Right lobe of liver (tissue), 6 donors: ENCODE data around the gene RPP14. TPM values are rescaled to one million over a fixed set of nuclear protein-coding genes. Genes with fewer than 3 reads are reported as not detected.

Experiments
- ATAC-seq, 4 donors: fragments of 200-7000 bp; cut with Tn5 transposase; one replicate each; pipeline ENCODE4 v1.9.1; 2020; ENCODE audit warnings: mild to moderate bottlenecking in 4 of 4, moderate library complexity in 4 of 4
- DNase-seq, 3 donors: peaks; one replicate each; pipeline ENCODE4 v3.0.0-alpha.2; 2020
- H3K27ac ChIP-seq, 3 donors: fragments of 200-600 bp; one replicate each; pipeline ENCODE4 v1.8.0; 2022
- H3K27me3 ChIP-seq, 2 donors: fragments of 200-600 bp; one replicate each; pipeline ENCODE4 v1.8.0; 2022
- H3K36me3 ChIP-seq, 4 donors: fragments of 200-600 bp; sonication (generic) in 1 of 4; one replicate each; pipeline versions ENCODE4 v1.5.1 to v1.8.0; 2017 to 2022; ENCODE audit warnings: control low read depth in 1 of 4
- H3K4me1 ChIP-seq, 4 donors: fragments of 200-600 bp; sonication (generic) in 1 of 4; one replicate each; pipeline versions ENCODE4 v1.5.1 to v1.8.0; 2017 to 2022; ENCODE audit warnings: control low read depth in 1 of 4
- H3K4me3 ChIP-seq, 3 donors: fragments of 200-600 bp; one replicate each; pipeline ENCODE4 v1.8.0; 2022
- H3K9me3 ChIP-seq, 4 donors: fragments of 200-600 bp; sonication (generic) in 1 of 4; one replicate each; pipeline versions ENCODE4 v1.5.1 to v1.8.0; 2017 to 2022; ENCODE audit warnings: control low read depth in 1 of 4
- POLR2A ChIP-seq: fragments of 450-650 bp; IDR thresholded peaks from one replicate; pipeline ENCODE4 v1.6.1; 2017; ENCODE audit warnings: antibody characterized with exemption, mild to moderate bottlenecking
- WGBS: methylation state at CpG from one replicate; pipeline ENCODE4 v1.1.6; 2018; ENCODE audit warnings: low coverage, low lambda C conversion rate; ENCODE audit not compliant: insufficient coverage; ENCODE audit errors: missing lambda C conversion rate; 5-methylcytosine and 5-hydroxymethylcytosine counted together
- intact Hi-C, 2 donors: fragments of 100-400 bp; cut with DNase I; formaldehyde crosslinking; loops; one replicate each; pipeline versions ENCODE4 v1.11.2 to v1.14.1; 2022
- total RNA-seq, 6 experiments: library from RNA; depleted of rRNA in 2 of 6; stranded (reverse); fragments of >200 nt in 2 of 6; fragmentation: NEBNext Ultra II Directional in 3 of 6; extraction: Animal tissue kit (Norgen Biotek cat#: 25700) in 3 of 6; gene quantifications; one replicate each; pipeline versions ENCODE4 v1.1.0 to v1.2.4, GENCODE V29; 2016 to 2023
- TF ChIP-seq, protein P1 (sequence below), 4 donors: fragments of 200-600 bp in 3 of 4; fragments of 450-650 bp in 1 of 4; IDR thresholded peaks; one replicate each; pipeline versions ENCODE4 v1.5.1 to v1.8.0; 2016 to 2022; ENCODE audit warnings: antibody characterized with exemption in 4 of 4, mild to moderate bottlenecking in 2 of 4
- donor health status: DM: no; HTN: yes; CAD: no.
- donor health status: DM: no; HTN: no; CAD: no.
- donor health status: DM: no; HTN: no; CAD: no.
- donor health status: DM: no; HTN: yes; CAD: no.
- donor health status: DM: no; HTN: yes; CAD: no.

Gene RPP14
- total RNA-seq, 6 experiments from 2014 or later = 7.9 to 12.6 (median 10.6) TPM

DNA sequence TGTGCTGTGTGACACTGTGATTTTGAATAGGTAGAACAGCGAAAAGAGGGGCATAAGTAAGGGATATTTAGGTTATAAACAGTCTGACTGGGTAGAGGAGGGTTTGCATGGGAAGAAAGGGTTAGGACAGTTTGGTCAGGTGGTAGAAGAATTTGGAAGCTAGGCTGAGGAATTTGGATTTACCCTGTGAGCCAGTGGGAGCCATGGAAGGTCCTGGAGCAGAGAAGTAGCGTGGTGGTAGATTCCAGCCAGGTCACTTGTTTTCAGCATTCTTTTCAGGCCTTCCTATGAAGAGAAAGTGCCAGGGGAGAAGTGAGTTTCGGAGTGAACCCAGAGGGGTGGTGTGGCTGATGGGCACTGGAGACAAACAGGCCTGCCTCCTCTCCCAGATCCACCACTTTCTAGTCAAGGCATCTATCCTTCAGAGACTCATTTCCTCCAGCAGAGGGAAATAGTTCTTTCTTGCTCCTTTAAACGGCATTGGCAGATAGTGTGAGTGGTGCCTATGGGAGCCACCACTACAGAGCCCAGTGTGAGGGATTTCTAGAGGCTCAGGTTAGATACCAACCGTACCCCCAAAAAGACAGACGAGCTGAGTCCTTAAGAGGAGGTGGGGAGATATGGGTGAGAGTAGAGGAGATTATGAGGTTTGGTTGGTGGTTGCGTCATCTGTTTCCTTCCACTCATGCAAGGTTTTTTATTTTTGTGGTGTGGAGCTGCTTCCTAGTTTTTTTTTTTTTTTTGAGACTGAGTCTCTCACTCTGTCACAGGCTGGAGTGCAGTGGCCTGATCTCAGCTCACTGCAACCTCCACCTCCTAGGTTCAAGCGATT is 47.9 kb downstream of the RPP14 start:
- no peaks in the 10 kb centered on the region for H3K27me3 ChIP-seq
- ATAC-seq (peak in 3 of 4 donors; percentile 28 to 47 (median 42)), DNase-seq (no peak)
- H3K27ac ChIP-seq = peak overlapping the region in 1 of 3 donors; percentile 22
- 79% methylated on average over 7 of the region's 8 CpGs for WGBS
- intact Hi-C loops = no loop called here
- no peaks in the 10 kb centered on the region for H3K36me3 ChIP-seq
- no peak overlapping the region for H3K4me3 ChIP-seq
- no peaks in the 10 kb centered on the region for H3K4me1 ChIP-seq
- no peaks in the 10 kb centered on the region for H3K9me3 ChIP-seq
- TF ChIP-seq, protein P1, sequence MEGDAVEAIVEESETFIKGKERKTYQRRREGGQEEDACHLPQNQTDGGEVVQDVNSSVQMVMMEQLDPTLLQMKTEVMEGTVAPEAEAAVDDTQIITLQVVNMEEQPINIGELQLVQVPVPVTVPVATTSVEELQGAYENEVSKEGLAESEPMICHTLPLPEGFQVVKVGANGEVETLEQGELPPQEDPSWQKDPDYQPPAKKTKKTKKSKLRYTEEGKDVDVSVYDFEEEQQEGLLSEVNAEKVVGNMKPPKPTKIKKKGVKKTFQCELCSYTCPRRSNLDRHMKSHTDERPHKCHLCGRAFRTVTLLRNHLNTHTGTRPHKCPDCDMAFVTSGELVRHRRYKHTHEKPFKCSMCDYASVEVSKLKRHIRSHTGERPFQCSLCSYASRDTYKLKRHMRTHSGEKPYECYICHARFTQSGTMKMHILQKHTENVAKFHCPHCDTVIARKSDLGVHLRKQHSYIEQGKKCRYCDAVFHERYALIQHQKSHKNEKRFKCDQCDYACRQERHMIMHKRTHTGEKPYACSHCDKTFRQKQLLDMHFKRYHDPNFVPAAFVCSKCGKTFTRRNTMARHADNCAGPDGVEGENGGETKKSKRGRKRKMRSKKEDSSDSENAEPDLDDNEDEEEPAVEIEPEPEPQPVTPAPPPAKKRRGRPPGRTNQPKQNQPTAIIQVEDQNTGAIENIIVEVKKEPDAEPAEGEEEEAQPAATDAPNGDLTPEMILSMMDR (IDR thresholded peaks at IDR 0.05) = no peak
- TF ChIP-seq POLR2A = no peak

DNA sequence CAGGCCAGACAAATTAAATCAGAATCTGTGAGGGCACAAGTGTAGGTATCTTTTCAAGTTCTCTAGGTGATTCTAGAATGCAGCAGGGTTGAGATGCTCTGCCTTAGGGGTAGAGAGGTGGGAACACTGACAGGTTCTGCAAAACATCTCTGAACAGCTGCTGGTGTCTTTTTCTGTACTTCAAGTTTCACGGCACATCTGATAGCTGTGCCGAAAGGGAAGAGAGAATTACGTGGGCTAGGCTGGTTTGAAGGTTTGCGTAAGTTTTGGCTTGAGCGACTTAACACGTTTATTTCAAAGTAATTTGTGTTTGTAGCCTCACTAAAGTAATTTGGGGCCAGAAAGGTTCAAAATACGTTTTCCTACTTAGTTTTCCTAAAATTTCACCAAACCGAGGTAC is 49.1 kb downstream of the RPP14 start:
- H3K4me3 ChIP-seq = no peak overlapping the region
- 68% methylated on average over 7 of the region's 8 CpGs for WGBS
- TF ChIP-seq, protein P1 (IDR thresholded peaks at IDR 0.05) = no peak
- no peak for TF ChIP-seq POLR2A
- H3K27me3 ChIP-seq = no peaks in the 10 kb centered on the region
- peak in 1 of 4 donors; percentile 14 for ATAC-seq
- DNase-seq = no peak
- H3K4me1 ChIP-seq = no peaks in the 10 kb centered on the region
- no peaks in the 10 kb centered on the region for H3K9me3 ChIP-seq
- intact Hi-C loops = no loop called here
- no peak overlapping the region for H3K27ac ChIP-seq
- H3K36me3 ChIP-seq = no peaks in the 10 kb centered on the region

DNA sequence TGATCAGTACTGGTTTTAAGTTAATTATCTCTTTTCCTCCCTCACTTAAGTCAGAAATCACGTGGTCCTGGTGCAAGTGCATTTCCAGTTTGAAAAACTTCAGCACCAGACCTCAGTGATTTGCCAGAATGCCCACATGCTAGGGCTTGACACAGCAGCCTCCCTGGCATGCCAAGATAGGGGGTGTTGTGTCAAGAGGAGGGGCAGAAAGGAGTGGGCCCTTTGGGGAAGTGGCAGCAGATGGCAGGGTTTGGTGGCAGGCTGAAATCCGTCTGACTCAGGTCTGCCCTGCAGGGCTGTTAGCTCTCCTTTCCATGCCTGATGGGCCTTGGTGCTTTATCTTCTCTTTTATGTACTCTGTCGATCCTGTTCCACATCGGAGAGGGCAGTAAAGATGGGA is 50.0 kb downstream of the RPP14 start:
- intact Hi-C loops = no loop called here
- DNase-seq (no peak), ATAC-seq (peak in 1 of 4 donors; percentile 20)
- Histone ChIP-seq H3K9me3 (no peaks in the 10 kb centered on the region), H3K4me1 (no peaks in the 10 kb centered on the region), H3K4me3 (no peak overlapping the region), H3K27ac (no peak overlapping the region), H3K27me3 (no peaks in the 10 kb centered on the region), H3K36me3 (no peaks in the 10 kb centered on the region)
- 20% methylated on average over 1 of the region's 4 CpGs for WGBS
- TF ChIP-seq, protein P1 (IDR thresholded peaks at IDR 0.05) = no peak
- no peak for TF ChIP-seq POLR2A

DNA sequence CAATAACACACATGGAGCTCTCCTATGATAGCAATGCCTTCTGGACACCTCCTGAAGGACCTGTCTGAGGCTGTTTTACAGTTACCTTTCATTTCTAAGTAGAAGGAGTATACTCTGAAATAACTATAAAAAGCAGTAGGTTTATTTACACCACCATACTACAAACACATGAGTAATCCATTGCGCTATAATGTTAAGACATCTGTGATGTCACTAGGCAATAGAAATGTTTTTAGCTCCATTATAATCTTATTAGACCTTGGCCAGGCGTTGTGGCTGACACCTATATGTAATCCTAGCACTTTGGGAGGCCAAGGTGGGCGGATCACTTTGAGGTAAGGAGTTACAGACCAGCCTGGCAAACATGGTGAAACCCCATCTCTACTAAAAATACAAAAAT is 51.4 kb downstream of the RPP14 start:
- ATAC-seq = no peak
- Histone ChIP-seq H3K36me3 (no peaks in the 10 kb centered on the region), H3K27me3 (no peaks in the 10 kb centered on the region), H3K4me1 (no peaks in the 10 kb centered on the region), H3K4me3 (no peak overlapping the region), H3K9me3 (no peaks in the 10 kb centered on the region), H3K27ac (no peak overlapping the region)
- intact Hi-C loops = no loop called here
- 84% methylated on average over 3 of the region's 3 CpGs for WGBS
- no peak for DNase-seq
- TF ChIP-seq POLR2A = no peak
- TF ChIP-seq, protein P1 (IDR thresholded peaks at IDR 0.05) = no peak
